HepG2 (cell line): ENCODE measurements around the gene GPR173. TPM values are rescaled to one million over a fixed set of nuclear protein-coding genes. Genes with fewer than 3 reads are reported as not detected.

ENCODE experiments used
- ATAC-seq: fragments of 200-7000 bp; cut with Tn5 transposase; 3 replicates; pipeline ENCODE4 v1.9.1; 2020; ENCODE audit warnings: mild to moderate bottlenecking, moderate library complexity
- BruUV-seq: library from RNA; stranded (reverse); fragments of 400-500 nt; replicated peaks from 2 replicates; lab custom pipeline; 2021; lab: Mats Ljungman, UMichigan
- CTCF ChIA-PET: fragments of 300-600 bp; formaldehyde crosslinking; extraction: SDS; loops from one replicate; lab custom pipeline; 2021; ENCODE audit warnings: low total read pairs, inconsistent platforms, low intra/inter-chr PET ratio; lab: Yijun Ruan, JAX
- POLR2A ChIA-PET: fragments of 350-600 bp; sonication (Branson Sonifier 250); formaldehyde crosslinking; loops from one replicate; lab custom pipeline; 2020; ENCODE audit warnings: antibody characterized with exemption, inconsistent platforms; lab: Yijun Ruan, JAX
- DNase-seq: peaks from one replicate; pipeline ENCODE4 v3.0.0-alpha.2; 2015; ENCODE audit warnings: low spot score
- FAIRE-seq: peaks from 3 replicates; lab custom pipeline; 2011; peaks lifted over from hg19 to GRCh38; lab: Jason Lieb, UNC
- H2AFZ ChIP-seq: one replicate; pipeline ENCODE4 v1.6.1; 2011; ENCODE audit warnings: low read length, inconsistent platforms
- H3K27ac ChIP-seq: fragments of 300-600 bp; 3 replicates; pipeline ENCODE4 v1.8.0; 2011; ENCODE audit warnings: mixed run types, mild to moderate bottlenecking, mixed read lengths, low read length, inconsistent platforms; ENCODE audit not compliant: insufficient read depth; ENCODE audit errors: extremely low read length
- H3K27me3 ChIP-seq, 2 experiments: fragments of 200-600 bp in 1 of 2; 2 replicates in 1 of 2; 3 replicates in 1 of 2; pipeline versions ENCODE4 v1.6.0 to v1.8.0; 2011; ENCODE audit warnings: low read length in 2 of 2, mild to moderate bottlenecking in 2 of 2, moderate library complexity in 2 of 2, inconsistent platforms in 1 of 2; ENCODE audit not compliant: insufficient read depth in 2 of 2, control insufficient read depth in 1 of 2
- H3K36me3 ChIP-seq, 2 experiments: fragments of 200-600 bp in 1 of 2; replicated peaks in 1 of 2; 2 replicates in 1 of 2; 3 replicates in 1 of 2; pipeline versions ENCODE4 v1.5.1 to v1.8.0; 2011; ENCODE audit warnings: low read length in 2 of 2, inconsistent platforms in 1 of 2; ENCODE audit not compliant: insufficient read depth in 2 of 2, control insufficient read depth in 1 of 2
- H3K4me1 ChIP-seq: 2 replicates; pipeline ENCODE4 v1.5.1; 2012; ENCODE audit warnings: low read length, inconsistent platforms; ENCODE audit not compliant: insufficient read depth
- H3K4me2 ChIP-seq: 2 replicates; pipeline ENCODE4 v1.6.0; 2011; ENCODE audit warnings: low read depth, low read length, inconsistent platforms
- H3K4me3 ChIP-seq, 3 experiments: fragments of 200-600 bp in 1 of 3; sonication (generic), shearing (Covaris generic) in 1 of 3; replicated peaks in 1 of 3; 2 replicates each; pipeline ENCODE4 v1.5.1; 2011 to 2016; ENCODE audit warnings: low read length in 3 of 3, inconsistent platforms in 2 of 3, low read depth in 2 of 3, mild to moderate bottlenecking in 2 of 3, control low read depth in 1 of 3, mixed read lengths in 1 of 3; ENCODE audit not compliant: insufficient read depth in 1 of 3
- H3K79me2 ChIP-seq: one replicate; pipeline ENCODE4 v1.6.1; 2011; ENCODE audit warnings: low read length, inconsistent platforms; ENCODE audit not compliant: insufficient read depth
- H3K9ac ChIP-seq: 2 replicates; pipeline ENCODE4 v1.6.0; 2011; ENCODE audit warnings: mild to moderate bottlenecking, low read depth, low read length, inconsistent platforms; ENCODE audit not compliant: insufficient read depth
- H3K9me3 ChIP-seq: 2 replicates; pipeline ENCODE4 v1.5.1; 2012; ENCODE audit warnings: mild to moderate bottlenecking, low read length
- H4K20me1 ChIP-seq: 2 replicates; pipeline ENCODE4 v1.6.0; 2011; ENCODE audit warnings: inconsistent platforms, mild to moderate bottlenecking, low read length, moderate library complexity; ENCODE audit not compliant: insufficient read depth
- EEA1 ChIP-seq: sonication (generic); formaldehyde crosslinking; IDR thresholded peaks from 2 replicates; pipeline ENCODE4 v1.5.1; 2020; ENCODE audit warnings: mild to moderate bottlenecking, missing genetic modification reagents, borderline replicate concordance
- MED1 ChIP-seq: sonication (generic); formaldehyde crosslinking; IDR thresholded peaks from 2 replicates; pipeline ENCODE4 v1.4.0; 2020; ENCODE audit warnings: missing genetic modification reagents
- RFX5 ChIP-seq: IDR thresholded peaks from 2 replicates; pipeline ENCODE4 v1.6.1; 2011; ENCODE audit warnings: low read depth, low read length, improper control_type of control experiment
- ZBTB1 ChIP-seq: sonication (generic); formaldehyde crosslinking; IDR thresholded peaks from 2 replicates; pipeline ENCODE4 v1.4.0; 2020; ENCODE audit warnings: missing genetic modification reagents, borderline replicate concordance
- ZNF282 ChIP-seq: fragments of 450-650 bp; IDR thresholded peaks from 2 replicates; pipeline ENCODE4 v1.6.1; 2018; ENCODE audit not compliant: partially characterized antibody
- ZNF572 ChIP-seq: sonication (generic); formaldehyde crosslinking; IDR thresholded peaks from 2 replicates; pipeline ENCODE4 v1.5.1; 2020; ENCODE audit warnings: mild to moderate bottlenecking, missing genetic modification reagents
- ZNF629 ChIP-seq: sonication (generic); formaldehyde crosslinking; conservative IDR thresholded peaks from 2 replicates; pipeline ENCODE4 v1.5.0; 2020; ENCODE audit warnings: missing genetic modification reagents
- ZNF670 ChIP-seq: sonication (generic); formaldehyde crosslinking; IDR thresholded peaks from 2 replicates; pipeline ENCODE4 v1.8.0; 2022; ENCODE audit warnings: mild to moderate bottlenecking, missing genetic modification reagents, borderline replicate concordance
- WGBS: methylation state at CpG from one replicate; pipeline ENCODE4 v1.1.6; 2017; ENCODE audit warnings: low lambda C conversion rate; 5-methylcytosine and 5-hydroxymethylcytosine counted together
- in situ Hi-C: cut with HindIII; loops from 2 replicates; pipeline ENCODE4 v1.10.0; 2017; ENCODE audit warnings: low pct_unique_long_range_greater_than_20kb; ENCODE audit not compliant: extremely low pct_ligation_motif_present
- intact Hi-C: fragments of 100-400 bp; cut with micrococcal nuclease; formaldehyde crosslinking; loops from one replicate; pipeline ENCODE4 v1.10.0; 2022; ENCODE audit not compliant: unreplicated experiment
- polyA plus RNA-seq, 8 experiments: library from polyadenylated mRNA; depleted of rRNA in 3 of 8; stranded (reverse) in 7 of 8; unstranded in 1 of 8; fragments of >200 nt; fragmentation: Illumina TruSeq in 4 of 8; extraction: Trizol in 4 of 8; gene quantifications; 2 replicates each; pipeline versions ENCODE4 v1.2.1 to v1.2.3, GENCODE V29; 2011 to 2016; ENCODE audit warnings: low read depth in 4 of 8, missing spikeins in 1 of 8, mixed read lengths in 1 of 8; ENCODE audit not compliant: insufficient read depth in 1 of 8
- total RNA-seq, 5 experiments: library from RNA; depleted of rRNA; stranded (reverse); fragments of >200 nt; fragmentation: Illumina TruSeq; extraction: Trizol; gene quantifications; 2 replicates each; pipeline ENCODE4 v1.2.3, GENCODE V29; 2016; ENCODE audit warnings: low read depth in 1 of 5
- TF ChIP-seq, protein P1 (sequence below): IDR thresholded peaks from 2 replicates; pipeline ENCODE4 v1.6.1; 2016; ENCODE audit warnings: missing biosample characterization, missing genetic modification reagents, low read depth
- TF ChIP-seq, protein P2 (sequence below): sonication (generic); formaldehyde crosslinking; IDR thresholded peaks from 2 replicates; pipeline ENCODE4 v1.5.1; 2020; ENCODE audit warnings: mild to moderate bottlenecking, missing genetic modification reagents
- TF ChIP-seq, protein P3 (sequence below): sonication (generic); formaldehyde crosslinking; IDR thresholded peaks from 2 replicates; pipeline ENCODE4 v1.5.0; 2020; ENCODE audit warnings: mild to moderate bottlenecking, missing genetic modification reagents

GPR173 gene
- total and polyA plus RNA-seq, 2 of the 13 experiments (the other 11 are each of a cell fraction or from before 2014, with no cell fraction given) = 0.04 TPM; not detected in 1

DNA sequence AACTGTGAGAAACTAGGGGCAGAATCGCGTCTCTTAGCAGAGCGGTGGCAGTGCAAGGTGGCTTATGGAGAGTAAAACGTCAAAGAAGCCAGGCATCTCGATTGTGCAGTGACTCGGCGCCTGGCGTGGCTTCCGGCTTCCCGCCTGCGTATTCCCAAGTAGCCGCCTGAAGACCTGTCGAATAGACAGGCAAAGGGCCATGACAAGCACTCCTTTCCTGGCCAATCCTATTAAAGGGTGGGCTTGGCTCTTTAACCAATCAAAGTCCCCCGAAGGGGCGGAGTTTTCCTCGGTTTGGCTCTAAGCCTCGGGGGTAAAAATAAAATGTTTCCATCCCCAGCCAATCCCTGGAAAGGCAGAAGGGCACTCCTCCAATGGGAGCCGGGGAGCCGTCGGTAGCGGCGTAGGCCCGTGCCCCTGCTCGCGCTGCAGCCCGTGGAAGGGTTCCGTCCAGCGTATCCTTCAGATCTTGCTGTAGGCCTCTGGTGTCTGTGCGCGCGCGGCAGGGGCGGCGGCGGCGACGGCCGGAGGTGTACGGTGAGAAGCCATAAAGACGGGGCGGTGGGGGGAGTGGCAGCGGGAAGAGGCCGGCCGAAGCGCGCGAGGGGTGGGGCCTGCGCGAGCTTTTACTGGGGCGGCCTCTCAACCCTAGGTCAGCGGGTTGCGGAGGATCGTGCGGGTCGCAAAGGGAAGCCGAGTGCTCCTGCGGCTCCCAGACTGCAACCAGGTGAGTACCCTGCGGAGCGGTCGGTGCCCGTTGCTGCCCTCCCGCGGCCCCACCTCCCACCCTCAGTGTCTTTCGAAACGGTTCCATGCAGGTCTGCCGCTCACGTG lies 45.4 kb downstream of the GPR173 start, which contains the start of gene KANTR (continued):
- TF ChIP-seq ZNF282 (no peak), ZNF572 (CRISPR knock-in tag) (no peak)
- TF ChIP-seq, protein P1, sequence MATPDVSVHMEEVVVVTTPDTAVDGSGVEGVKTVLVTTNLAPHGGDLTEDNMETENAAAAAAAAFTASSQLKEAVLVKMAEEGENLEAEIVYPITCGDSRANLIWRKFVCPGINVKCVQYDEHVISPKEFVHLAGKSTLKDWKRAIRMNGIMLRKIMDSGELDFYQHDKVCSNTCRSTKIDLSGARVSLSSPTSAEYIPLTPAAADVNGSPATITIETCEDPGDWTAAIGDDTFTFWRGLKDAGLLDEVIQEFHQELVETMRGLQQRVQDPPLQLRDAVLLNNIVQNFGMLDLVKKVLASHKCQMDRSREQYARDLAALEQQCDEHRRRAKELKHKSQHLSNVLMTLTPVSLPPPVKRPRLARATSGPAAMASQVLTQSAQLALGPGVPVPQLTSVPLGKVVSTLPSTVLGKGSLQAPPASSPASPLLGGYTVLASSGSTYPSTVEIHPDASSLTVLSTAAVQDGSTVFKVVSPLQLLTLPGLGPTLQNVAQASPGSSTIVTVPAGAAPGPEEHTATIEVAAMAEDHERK (CRISPR knock-in tag) = no peak

DNA sequence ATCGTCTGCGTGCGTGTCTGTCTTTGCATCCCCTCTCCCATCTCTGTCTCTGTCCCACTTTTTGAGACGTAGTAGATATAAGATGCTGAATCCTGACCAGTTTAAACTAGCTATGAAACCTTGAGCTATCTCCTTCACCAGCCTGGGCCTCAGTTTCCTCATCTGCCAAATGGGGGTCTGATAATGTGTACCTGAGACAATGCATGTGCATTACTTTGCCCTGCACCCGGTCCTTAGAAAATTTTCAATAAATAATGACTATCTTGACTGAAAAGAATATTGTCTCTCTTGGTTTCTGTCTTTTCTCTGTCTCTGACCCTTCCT lies 46.0 kb downstream of the GPR173 start:
- CTCF ChIA-PET = no interaction called here
- Histone ChIP-seq H3K9ac (peak overlapping the region; percentile 76), H3K9me3 (no peaks in the 10 kb centered on the region), H3K79me2 (peaks cover 10% of the 10 kb centered on the region), H4K20me1 (no peaks in the 10 kb centered on the region), H3K4me3 (peak overlapping the region; percentile 64 to 80 (median 79)), H3K27me3 (no peaks in the 10 kb centered on the region; a peak in 1 of 5 replicates), H2AFZ (no peak overlapping the region), H3K36me3 (no peaks in the 10 kb centered on the region), H3K27ac (peak overlapping the region; percentile 90), H3K4me1 (0 out of 2 replicates have a peak, but pooled peaks cover 5% of the 10 kb centered on the region), H3K4me2 (peak overlapping the region; percentile 74)
- in situ Hi-C loops = no loop called here
- DNase-seq = no peak
- FAIRE-seq = no peak
- no peak for ATAC-seq
- 0% methylated on average over 1 of the region's 5 CpGs for WGBS
- BruUV-seq = no TSS peak
- intact Hi-C loops = loop anchor here (1.0 kb wide), 1 partner anchor 14 kb away; no protein-coding TSS in a partner anchor
- POLR2A ChIA-PET = interaction anchor here (1.6 kb wide), 1 partner anchor 13 kb away, joined by 5 read pairs; the partner anchor contains the start of gene TSPYL2
- TF ChIP-seq, protein P2, sequence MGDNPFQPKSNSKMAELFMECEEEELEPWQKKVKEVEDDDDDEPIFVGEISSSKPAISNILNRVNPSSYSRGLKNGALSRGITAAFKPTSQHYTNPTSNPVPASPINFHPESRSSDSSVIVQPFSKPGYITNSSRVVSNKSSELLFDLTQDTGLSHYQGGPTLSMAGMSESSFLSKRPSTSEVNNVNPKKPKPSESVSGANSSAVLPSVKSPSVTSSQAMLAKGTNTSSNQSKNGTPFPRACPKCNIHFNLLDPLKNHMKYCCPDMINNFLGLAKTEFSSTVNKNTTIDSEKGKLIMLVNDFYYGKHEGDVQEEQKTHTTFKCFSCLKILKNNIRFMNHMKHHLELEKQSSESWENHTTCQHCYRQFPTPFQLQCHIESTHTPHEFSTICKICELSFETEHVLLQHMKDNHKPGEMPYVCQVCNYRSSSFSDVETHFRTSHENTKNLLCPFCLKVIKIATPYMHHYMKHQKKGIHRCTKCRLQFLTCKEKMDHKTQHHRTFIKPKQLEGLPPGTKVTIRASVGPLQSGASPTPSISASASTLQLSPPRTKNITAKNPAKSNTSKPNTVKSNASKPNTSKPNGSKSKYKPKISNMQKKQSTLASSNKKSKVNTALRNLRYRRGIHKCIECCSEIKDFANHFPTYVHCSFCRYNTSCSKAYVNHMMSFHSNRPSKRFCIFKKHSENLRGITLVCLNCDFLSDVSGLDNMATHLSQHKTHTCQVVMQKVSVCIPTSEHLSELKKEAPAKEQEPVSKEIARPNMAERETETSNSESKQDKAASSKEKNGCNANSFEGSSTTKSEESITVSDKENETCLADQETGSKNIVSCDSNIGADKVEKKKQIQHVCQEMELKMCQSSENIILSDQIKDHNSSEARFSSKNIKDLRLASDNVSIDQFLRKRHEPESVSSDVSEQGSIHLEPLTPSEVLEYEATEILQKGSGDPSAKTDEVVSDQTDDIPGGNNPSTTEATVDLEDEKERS (CRISPR knock-in tag) = 0 out of 2 replicates have a peak, but pooled peaks have one; percentile 11
- TF ChIP-seq, protein P3, sequence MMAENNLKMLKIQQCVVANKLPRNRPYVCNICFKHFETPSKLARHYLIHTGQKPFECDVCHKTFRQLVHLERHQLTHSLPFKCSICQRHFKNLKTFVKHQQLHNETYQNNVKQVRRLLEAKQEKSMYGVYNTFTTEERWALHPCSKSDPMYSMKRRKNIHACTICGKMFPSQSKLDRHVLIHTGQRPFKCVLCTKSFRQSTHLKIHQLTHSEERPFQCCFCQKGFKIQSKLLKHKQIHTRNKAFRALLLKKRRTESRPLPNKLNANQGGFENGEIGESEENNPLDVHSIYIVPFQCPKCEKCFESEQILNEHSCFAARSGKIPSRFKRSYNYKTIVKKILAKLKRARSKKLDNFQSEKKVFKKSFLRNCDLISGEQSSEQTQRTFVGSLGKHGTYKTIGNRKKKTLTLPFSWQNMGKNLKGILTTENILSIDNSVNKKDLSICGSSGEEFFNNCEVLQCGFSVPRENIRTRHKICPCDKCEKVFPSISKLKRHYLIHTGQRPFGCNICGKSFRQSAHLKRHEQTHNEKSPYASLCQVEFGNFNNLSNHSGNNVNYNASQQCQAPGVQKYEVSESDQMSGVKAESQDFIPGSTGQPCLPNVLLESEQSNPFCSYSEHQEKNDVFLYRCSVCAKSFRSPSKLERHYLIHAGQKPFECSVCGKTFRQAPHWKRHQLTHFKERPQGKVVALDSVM = 0 out of 2 replicates have a peak, but pooled peaks have one; percentile 12
- TF ChIP-seq EEA1 (CRISPR knock-in tag) (no peak), ZNF629 (CRISPR knock-in tag) (peak; percentile 88), ZNF670 (no peak), ZBTB1 (CRISPR knock-in tag) (no peak), MED1 (CRISPR knock-in tag) (no peak), RFX5 (no peak)
